Kidney epithelial cell (primary cell): ENCODE measurements around the gene ARMC5. TPM values are rescaled to one million over a fixed set of nuclear protein-coding genes. Genes with fewer than 3 reads are reported as not detected.
A peak's percentile ranks its signal among the peaks of the same experiment; 100 is the strongest.

Experiments
- DNase-seq: peaks from one replicate; pipeline ENCODE4 v3.0.0-alpha.2; 2010; ENCODE audit warnings: low read depth
- H3K27me3 ChIP-seq: 2 replicates; pipeline ENCODE4 v1.6.0; 2011; ENCODE audit warnings: low read length; ENCODE audit not compliant: control insufficient read depth, insufficient read depth
- H3K36me3 ChIP-seq: 2 replicates; pipeline ENCODE4 v1.5.1; 2011; ENCODE audit warnings: low read length; ENCODE audit not compliant: control insufficient read depth, insufficient read depth
- H3K4me3 ChIP-seq: 2 replicates; pipeline ENCODE4 v1.5.1; 2011; ENCODE audit warnings: low read depth, mild to moderate bottlenecking, control low read depth, low read length
- total RNA-seq: library from RNA; depleted of rRNA; stranded (reverse); fragments of >200 nt; gene quantifications from 2 replicates; pipeline ENCODE4 v1.2.3, GENCODE V29; 2015
- TF ChIP-seq, protein P1 (sequence below): IDR thresholded peaks from 2 replicates; pipeline ENCODE4 v1.5.1; 2011; ENCODE audit warnings: mild to moderate bottlenecking, moderate library complexity, low read length, control low read depth, inconsistent platforms; ENCODE audit not compliant: insufficient read depth, poor library complexity, severe bottlenecking

ARMC5 gene
- total RNA-seq, 1 donor from 2014 or later = 18.7 TPM

- DNase-seq = no peak
- no peaks in the 10 kb centered on the region for H3K36me3 ChIP-seq
- TF ChIP-seq, protein P1, sequence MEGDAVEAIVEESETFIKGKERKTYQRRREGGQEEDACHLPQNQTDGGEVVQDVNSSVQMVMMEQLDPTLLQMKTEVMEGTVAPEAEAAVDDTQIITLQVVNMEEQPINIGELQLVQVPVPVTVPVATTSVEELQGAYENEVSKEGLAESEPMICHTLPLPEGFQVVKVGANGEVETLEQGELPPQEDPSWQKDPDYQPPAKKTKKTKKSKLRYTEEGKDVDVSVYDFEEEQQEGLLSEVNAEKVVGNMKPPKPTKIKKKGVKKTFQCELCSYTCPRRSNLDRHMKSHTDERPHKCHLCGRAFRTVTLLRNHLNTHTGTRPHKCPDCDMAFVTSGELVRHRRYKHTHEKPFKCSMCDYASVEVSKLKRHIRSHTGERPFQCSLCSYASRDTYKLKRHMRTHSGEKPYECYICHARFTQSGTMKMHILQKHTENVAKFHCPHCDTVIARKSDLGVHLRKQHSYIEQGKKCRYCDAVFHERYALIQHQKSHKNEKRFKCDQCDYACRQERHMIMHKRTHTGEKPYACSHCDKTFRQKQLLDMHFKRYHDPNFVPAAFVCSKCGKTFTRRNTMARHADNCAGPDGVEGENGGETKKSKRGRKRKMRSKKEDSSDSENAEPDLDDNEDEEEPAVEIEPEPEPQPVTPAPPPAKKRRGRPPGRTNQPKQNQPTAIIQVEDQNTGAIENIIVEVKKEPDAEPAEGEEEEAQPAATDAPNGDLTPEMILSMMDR = no peak
Measured at GRCh38 chr16:31467858-31468257, 8.6 kb downstream of the ARMC5 start.

GRCh38 chr16:31470615-31471014 lies 11.3 kb downstream of the ARMC5 start:
- Histone ChIP-seq H3K36me3 (no peaks in the 10 kb centered on the region), H3K27me3 (no peaks in the 10 kb centered on the region), H3K4me3 (no peak overlapping the region)
- DNase-seq = no peak
- TF ChIP-seq, protein P1 = no peak

More at GRCh38 chr16:31467858-31468257, 8.6 kb downstream of the ARMC5 start:
- no peaks in the 10 kb centered on the region for H3K27me3 ChIP-seq
- no peak overlapping the region for H3K4me3 ChIP-seq

- Histone ChIP-seq H3K27me3 (peaks cover 1% of the 10 kb centered on the region), H3K4me3 (peak overlapping the region; percentile 50), H3K36me3 (no peaks in the 10 kb centered on the region)
- DNase-seq = no peak
- TF ChIP-seq, protein P1 = no peak
Measured at GRCh38 chr16:31471241-31471874, 12.1 kb downstream of the ARMC5 start.

GRCh38 chr16:31471875-31472708 lies 12.8 kb downstream of the ARMC5 start, which contains the start of gene TGFB1I1:
Gene TGFB1I1 (plus strand): TSS chr16:31472152. CDS start chr16:31472189, 37 bp downstream.
- H3K4me3 ChIP-seq = peak within 1 kb of the TSS; percentile 50
- H3K27me3 ChIP-seq = peaks cover 2% of the 10 kb centered on the region
- no peaks in the 10 kb centered on the region for H3K36me3 ChIP-seq
- TF ChIP-seq, protein P1 = no peak
- no peak for DNase-seq

DNA sequence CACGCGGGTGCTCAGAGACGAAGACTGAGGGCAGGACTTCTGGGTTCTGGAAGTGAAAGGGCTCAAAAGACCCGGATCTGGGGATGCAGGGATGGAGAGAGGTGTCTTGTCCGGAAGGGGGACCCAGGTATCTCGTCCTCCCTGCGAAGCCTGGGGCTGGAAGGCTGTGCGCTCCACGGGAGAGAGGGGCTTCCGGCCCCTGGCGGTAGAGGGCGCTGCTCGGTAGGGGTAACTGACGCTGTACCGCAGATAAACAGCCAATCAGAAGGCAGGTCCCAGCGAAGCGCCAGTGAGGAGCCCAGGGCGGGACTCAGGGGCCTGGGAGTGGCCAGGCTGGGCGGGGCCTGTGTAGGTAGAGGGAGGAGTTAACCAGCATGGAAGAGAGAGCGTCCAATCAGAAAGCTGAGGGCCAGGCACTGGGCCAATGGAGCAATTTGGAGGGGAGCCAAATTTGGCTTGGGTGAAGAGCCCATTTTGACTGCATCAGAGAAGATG lies 13.5 kb downstream of the ARMC5 start:
- Histone ChIP-seq H3K36me3 (no peaks in the 10 kb centered on the region), H3K4me3 (peak overlapping the region; percentile 50), H3K27me3 (peaks cover 2% of the 10 kb centered on the region)
- DNase-seq = no peak
- TF ChIP-seq, protein P1 = peak; percentile 67
